NK-92 treated with Interleukin-12 subunit alpha and Interleukin-12 subunit beta, amount 100 ng/mL, for 24 hours (cell line): Measurements from ENCODE around the gene TSC2.
"Not testable (repeated sequence)": the region's sequence is repeated elsewhere in the genome, so short reads cannot be mapped to it uniquely, and the experiment has no call there.

ENCODE experiments used
- DNase-seq: peaks from one replicate; lab custom pipeline; 2025; lab: John Stamatoyannopoulos, UW

The TSC2 gene

DNA sequence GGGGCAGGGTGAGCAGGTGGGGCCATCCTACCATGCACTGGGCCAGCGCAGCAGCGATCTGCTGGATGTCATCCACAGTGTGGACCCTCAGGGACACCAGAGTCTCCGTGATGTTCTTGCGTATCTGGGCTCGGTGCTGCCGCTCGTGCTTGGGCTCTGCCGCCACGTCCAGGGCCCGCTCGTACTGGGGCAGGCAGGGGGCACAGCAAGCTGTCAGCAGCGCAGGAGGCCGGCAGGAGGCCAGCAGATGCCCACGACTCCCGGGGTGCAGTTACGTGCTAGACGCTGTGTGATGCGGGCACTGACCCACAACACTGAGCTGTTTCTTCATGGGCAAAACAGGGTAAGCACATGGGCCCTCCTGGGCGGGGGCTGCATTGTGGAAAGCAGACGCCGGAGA, 57.5 kb downstream of the TSC2 start:
- not testable (repeated sequence) for DNase-seq

- not testable (repeated sequence) for DNase-seq
These were observed 58.0 kb downstream of the TSC2 start for GRCh38 chr16:2105769-2106168.

- DNase-seq = not testable (repeated sequence)
These were observed 58.4 kb downstream of the TSC2 start for GRCh38 chr16:2106211-2106610.

GRCh38 chr16:2107121-2107790, 59.5 kb downstream of the TSC2 start:
- DNase-seq = not testable (repeated sequence)

DNA sequence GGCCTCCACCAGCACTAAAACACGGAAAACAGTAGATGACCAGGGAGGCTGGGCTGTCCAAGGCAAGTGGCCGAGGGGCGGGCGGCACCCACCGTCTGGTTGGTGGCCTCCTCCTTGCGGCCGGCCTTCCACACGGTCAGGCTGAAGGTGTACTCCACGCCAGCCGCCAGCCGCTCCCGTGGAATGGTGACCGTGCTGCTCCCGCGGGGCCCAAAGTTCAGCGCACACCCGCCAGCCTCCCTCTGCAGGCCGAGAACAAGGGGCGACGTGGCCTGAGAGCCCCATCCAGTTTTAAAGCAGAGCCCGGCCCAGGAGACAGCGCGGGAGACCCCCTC, 60.0 kb downstream of the TSC2 start:
- DNase-seq = not testable (repeated sequence)

- not testable (repeated sequence) for DNase-seq
These were observed 60.9 kb downstream of the TSC2 start for GRCh38 chr16:2108446-2109270.

GRCh38 chr16:2109271-2109580, 61.4 kb downstream of the TSC2 start:
- not testable (repeated sequence) for DNase-seq

- DNase-seq = not testable (repeated sequence)
These were observed 62.1 kb downstream of the TSC2 start for GRCh38 chr16:2109872-2110271.

- not testable (repeated sequence) for DNase-seq
These were observed 62.7 kb downstream of the TSC2 start for GRCh38 chr16:2110332-2111008.

DNA sequence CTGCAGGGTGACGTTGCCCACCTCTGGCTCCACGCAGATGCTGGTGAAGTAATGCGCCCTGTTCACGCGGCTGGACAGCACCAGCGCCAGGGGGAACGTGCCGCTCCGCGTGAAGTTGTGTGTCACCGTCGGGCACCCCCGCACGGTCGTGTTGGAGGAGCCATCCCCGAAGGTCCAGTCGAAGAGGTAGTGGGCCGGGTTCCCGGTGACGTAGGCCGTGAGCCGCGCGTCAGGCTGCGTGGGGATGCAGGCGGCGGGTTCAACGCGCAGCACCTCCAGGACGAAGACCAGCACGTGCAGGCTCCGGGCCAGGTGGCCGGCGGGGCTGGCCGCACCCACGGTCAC, 63.2 kb downstream of the TSC2 start:
- DNase-seq = not testable (repeated sequence)

- DNase-seq = not testable (repeated sequence)
These were observed 63.9 kb downstream of the TSC2 start for GRCh38 chr16:2111412-2112335.

DNA sequence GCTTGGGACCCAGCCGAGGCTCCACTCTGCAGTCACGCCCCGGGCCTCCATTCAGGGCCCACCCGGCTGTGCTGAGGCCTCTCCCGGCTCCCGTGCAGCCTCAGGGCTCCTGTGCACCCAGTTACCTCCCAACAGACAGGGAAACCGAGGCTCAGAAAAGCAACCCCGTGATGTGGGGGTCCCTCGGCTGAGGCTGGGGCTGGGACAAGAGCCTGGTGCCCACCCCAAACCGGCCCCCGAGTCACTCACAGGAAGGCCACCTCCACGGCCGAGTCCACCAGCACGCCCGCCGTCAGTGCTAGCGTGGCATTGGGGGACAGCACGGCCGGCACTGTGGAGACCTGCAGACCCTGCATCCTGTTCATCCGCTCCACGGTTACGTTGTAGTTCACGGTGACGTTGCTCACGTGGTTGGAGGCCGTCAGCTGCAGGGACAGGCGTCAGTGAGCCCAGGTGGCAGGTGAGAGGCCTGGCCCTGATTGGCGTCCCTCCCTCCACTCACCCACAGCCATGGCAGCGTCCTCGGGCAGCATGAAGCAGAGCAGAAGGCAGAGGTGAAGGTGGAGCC, 64.8 kb downstream of the TSC2 start:
- not testable (repeated sequence) for DNase-seq

GRCh38 chr16:2114225-2114624, 66.4 kb downstream of the TSC2 start:
- not testable (repeated sequence) for DNase-seq

DNA sequence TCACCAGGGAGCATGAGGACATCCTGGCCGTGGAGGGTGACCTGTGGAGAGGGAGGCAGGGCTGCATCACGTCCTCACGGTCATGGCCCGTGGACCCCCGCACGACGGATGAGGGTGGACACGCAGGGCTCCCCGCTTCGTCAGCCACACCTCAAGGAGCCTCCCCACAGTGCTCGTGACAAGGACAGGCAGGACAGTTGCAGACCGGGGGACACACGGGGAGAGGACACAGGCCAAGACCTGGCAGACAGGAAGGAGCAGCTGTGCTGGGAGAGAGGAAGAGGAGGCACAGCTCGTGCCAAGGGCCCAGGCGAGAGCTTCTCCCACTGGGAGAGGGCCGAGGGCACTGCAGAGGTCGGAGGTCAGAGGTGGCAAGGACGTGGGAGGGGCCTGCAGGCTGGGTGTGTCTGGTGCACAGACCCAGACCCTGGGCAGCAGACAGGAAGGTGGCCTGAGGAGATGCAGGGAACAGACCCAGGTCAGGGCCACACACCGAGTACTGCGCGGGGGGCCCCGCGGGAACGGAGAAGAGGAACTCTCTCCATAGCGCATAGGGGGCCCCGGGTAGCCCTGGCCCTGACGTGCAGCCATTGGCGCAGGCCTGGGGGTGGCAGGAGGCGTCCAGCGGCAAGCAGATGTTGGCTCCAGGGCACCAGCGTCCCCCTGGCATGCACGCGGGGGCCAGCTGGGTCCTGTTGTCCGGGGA, 67.3 kb downstream of the TSC2 start:
- DNase-seq = not testable (repeated sequence)

DNA sequence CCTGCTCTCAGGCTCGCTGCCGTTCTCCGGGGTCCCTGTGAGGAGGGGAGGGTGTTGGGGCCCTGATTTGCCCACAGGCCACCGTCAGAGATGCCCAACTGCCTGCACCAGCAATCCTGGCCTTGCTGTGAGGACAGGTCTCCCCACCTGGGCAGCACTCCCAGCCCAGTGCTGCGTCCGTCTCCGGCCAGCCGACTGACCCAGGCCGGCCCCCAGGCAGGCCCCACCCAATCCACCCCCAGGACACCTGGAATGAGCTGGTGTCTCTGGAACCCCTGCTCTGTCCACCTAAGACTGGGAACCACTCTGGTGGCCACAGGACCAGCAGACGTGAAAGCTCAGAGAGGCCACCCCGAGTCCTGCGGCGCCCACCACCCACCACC, 67.8 kb downstream of the TSC2 start:
- DNase-seq = no peak

- DNase-seq = not testable (repeated sequence)
These were observed 68.6 kb downstream of the TSC2 start for GRCh38 chr16:2116428-2116827.

GRCh38 chr16:2117341-2117740, 69.6 kb downstream of the TSC2 start:
- not testable (repeated sequence) for DNase-seq

DNA sequence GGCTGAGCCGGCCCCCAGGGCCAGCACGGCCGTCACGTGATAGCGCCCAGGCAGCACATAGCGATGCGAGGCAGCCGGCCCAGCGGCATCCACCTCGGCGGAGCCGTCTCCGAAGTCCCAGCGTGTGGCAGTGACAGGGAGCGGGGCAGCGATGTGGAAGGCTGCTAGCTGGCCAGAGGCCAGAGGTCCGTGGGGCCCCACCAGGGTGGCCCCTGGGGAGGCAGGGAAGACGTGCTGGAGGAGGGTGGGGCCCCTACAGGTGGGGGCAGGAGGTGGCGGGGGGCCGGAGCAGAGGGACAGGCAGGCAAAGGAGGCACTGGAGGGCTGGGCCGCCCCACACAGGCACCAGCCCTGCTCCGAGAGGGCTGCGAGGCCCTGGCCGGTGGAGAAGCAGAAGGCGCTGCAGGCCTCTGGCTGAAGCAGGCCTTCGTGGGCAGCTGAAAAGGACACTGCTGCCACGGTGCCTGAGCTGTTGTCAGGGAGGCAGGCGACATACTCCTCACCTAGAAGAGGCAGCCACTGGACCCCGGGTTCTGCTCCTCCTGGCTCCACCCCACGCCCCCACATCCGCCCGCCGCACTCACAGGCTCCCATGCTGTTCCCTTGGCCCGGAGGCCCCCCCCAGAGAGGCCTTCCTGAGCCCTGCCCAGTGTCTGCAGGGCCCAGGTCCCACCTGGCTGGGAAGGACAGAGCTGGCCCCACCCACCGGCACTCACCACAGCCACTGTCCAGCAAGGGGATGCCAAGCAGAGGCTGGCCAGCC, 70.4 kb downstream of the TSC2 start:
- not testable (repeated sequence) for DNase-seq

- DNase-seq = not testable (repeated sequence)
These were observed 73.5 kb downstream of the TSC2 start for GRCh38 chr16:2121325-2121724.

DNA sequence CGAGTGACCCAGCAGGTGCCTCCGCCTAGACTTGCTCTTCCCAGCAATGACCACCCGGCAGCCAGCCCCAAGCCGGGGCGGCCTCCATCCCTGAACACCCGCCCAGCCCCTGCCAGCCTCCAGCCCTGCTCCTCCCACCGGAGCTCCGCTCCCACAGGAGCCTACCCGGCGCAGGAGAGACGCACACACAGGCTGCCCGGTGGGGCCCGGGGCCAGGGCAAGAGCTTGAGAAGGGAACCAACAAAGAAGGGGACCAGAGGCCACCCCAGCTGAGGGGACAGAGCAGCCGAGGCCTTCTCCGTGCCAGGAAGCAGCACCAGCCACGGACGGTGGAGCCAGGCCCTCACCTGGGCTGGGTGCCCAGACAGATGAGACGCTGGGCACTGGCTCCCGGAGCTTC, 74.1 kb downstream of the TSC2 start:
- DNase-seq = no peak
